GM23338 (cell line): ENCODE data around the gene YIPF3. TPM values are rescaled to one million over a fixed set of nuclear protein-coding genes. Genes with fewer than 3 reads are reported as not detected.
A peak's percentile ranks its signal among the peaks of the same experiment; 100 is the strongest.

Experiments
- ATAC-seq: fragments of 200-7000 bp; cut with Tn5 transposase; 3 replicates; pipeline ENCODE4 v1.9.1; 2020
- DNase-seq: peaks from one replicate; pipeline ENCODE4 v3.0.0-alpha.2; 2015; ENCODE audit warnings: low spot score
- H2AFZ ChIP-seq: fragments of 200-600 bp; sonication (generic); 2 replicates; pipeline ENCODE4 v1.8.0; 2016; ENCODE audit warnings: antibody characterized with exemption, mild to moderate bottlenecking, moderate library complexity
- H3F3A ChIP-seq: fragments of 200-600 bp; sonication (generic); replicated peaks from 2 replicates; pipeline ENCODE4 v1.8.0; 2017; ENCODE audit warnings: antibody characterized with exemption, mixed run types, low read depth
- H3K27ac ChIP-seq: fragments of 200-600 bp; sonication (generic); 2 replicates; pipeline ENCODE4 v1.6.1; 2016; ENCODE audit warnings: low read depth
- H3K27me3 ChIP-seq: fragments of 200-600 bp; sonication (generic); 2 replicates; pipeline ENCODE4 v1.8.0; 2016; ENCODE audit warnings: mild to moderate bottlenecking, mixed run types, moderate library complexity; ENCODE audit not compliant: insufficient read depth
- H3K36me3 ChIP-seq: fragments of 200-600 bp; sonication (generic); 2 replicates; pipeline ENCODE4 v1.8.0; 2016; ENCODE audit warnings: mild to moderate bottlenecking; ENCODE audit not compliant: insufficient read depth
- H3K4me1 ChIP-seq: fragments of 200-600 bp; sonication (generic); 2 replicates; pipeline ENCODE4 v1.8.0; 2016; ENCODE audit warnings: mild to moderate bottlenecking, moderate library complexity; ENCODE audit not compliant: insufficient read depth
- H3K4me2 ChIP-seq: fragments of 200-600 bp; sonication (generic); 2 replicates; pipeline ENCODE4 v1.7.1; 2017; ENCODE audit warnings: mixed run types
- H3K4me3 ChIP-seq: fragments of 200-600 bp; sonication (generic); 2 replicates; pipeline ENCODE4 v1.6.1; 2016; ENCODE audit warnings: mixed run types
- H3K79me2 ChIP-seq: fragments of 200-600 bp; sonication (generic); replicated peaks from 2 replicates; pipeline ENCODE4 v1.8.0; 2017; ENCODE audit warnings: mild to moderate bottlenecking; ENCODE audit not compliant: insufficient read depth
- H3K9me2 ChIP-seq: fragments of 200-600 bp; sonication (generic); 2 replicates; pipeline ENCODE4 v1.8.0; 2017; ENCODE audit not compliant: insufficient read depth
- H4K20me1 ChIP-seq: fragments of 200-600 bp; sonication (generic); replicated peaks from 2 replicates; pipeline ENCODE4 v1.8.0; 2017; ENCODE audit warnings: mild to moderate bottlenecking; ENCODE audit not compliant: insufficient read depth
- H3K27ac Mint-ChIP-seq: 2 replicates; pipeline ENCODE4 v1.8.0; 2020; ENCODE audit warnings: inconsistent platforms, mild to moderate bottlenecking, moderate library complexity, mixed read lengths
- H3K27me3 Mint-ChIP-seq: 3 replicates; pipeline ENCODE4 v1.8.0; 2022; ENCODE audit warnings: low read depth, mild to moderate bottlenecking, moderate library complexity, mixed read lengths, inconsistent platforms; ENCODE audit not compliant: insufficient read depth, poor library complexity
- H3K36me3 Mint-ChIP-seq: 3 replicates; pipeline ENCODE4 v1.8.0; 2021; ENCODE audit warnings: low read depth, mild to moderate bottlenecking, inconsistent platforms, moderate library complexity, mixed read lengths
- H3K4me1 Mint-ChIP-seq: 3 replicates; pipeline ENCODE4 v1.8.0; 2020; ENCODE audit warnings: mild to moderate bottlenecking, inconsistent platforms, mixed read lengths
- H3K4me3 Mint-ChIP-seq: 3 replicates; pipeline ENCODE4 v1.8.0; 2021; ENCODE audit warnings: moderate library complexity, mild to moderate bottlenecking, inconsistent platforms, mixed read lengths
- H3K9me3 Mint-ChIP-seq: 3 replicates; pipeline ENCODE4 v1.8.0; 2020; ENCODE audit warnings: moderate library complexity, mild to moderate bottlenecking, inconsistent platforms, mixed read lengths
- CREB1 ChIP-seq: fragments of 250-450 bp; sonication (Bioruptor Pico); IDR thresholded peaks from 2 replicates; pipeline ENCODE4 v1.5.0; 2020; ENCODE audit warnings: low read depth, mild to moderate bottlenecking, moderate library complexity
- ETS1 ChIP-seq: IDR thresholded peaks from 2 replicates; pipeline ENCODE4 v1.6.1; 2016; ENCODE audit warnings: antibody characterized with exemption
- EZH2 ChIP-seq: fragments of 200-600 bp; sonication (generic); IDR thresholded peaks from one replicate; pipeline ENCODE4 v1.8.0; 2017; ENCODE audit warnings: antibody characterized with exemption, mild to moderate bottlenecking, low read depth; ENCODE audit not compliant: unreplicated experiment
- JUNB ChIP-seq: IDR thresholded peaks from one replicate; pipeline ENCODE4 v1.6.1; 2016; ENCODE audit warnings: antibody characterized with exemption; ENCODE audit not compliant: unreplicated experiment
- NANOG ChIP-seq: IDR thresholded peaks from 2 replicates; pipeline ENCODE4 v1.6.1; 2016; ENCODE audit warnings: antibody characterized with exemption, borderline replicate concordance
- STAT1 ChIP-seq: IDR thresholded peaks from one replicate; pipeline ENCODE4 v1.6.1; 2016; ENCODE audit warnings: antibody characterized with exemption; ENCODE audit not compliant: unreplicated experiment
- ZNF114 ChIP-seq: fragments of 250-450 bp; sonication (Bioruptor Pico); IDR thresholded peaks from 2 replicates; pipeline ENCODE4 v1.5.0; 2020; ENCODE audit warnings: mild to moderate bottlenecking, moderate library complexity
- ZNF331 ChIP-seq: fragments of 250-450 bp; sonication (Bioruptor Pico); IDR thresholded peaks from 2 replicates; pipeline ENCODE4 v1.5.0; 2020; ENCODE audit warnings: low read depth, mild to moderate bottlenecking, moderate library complexity
- polyA plus RNA-seq: library from polyadenylated mRNA; unstranded; fragments of >200 nt; fragmentation: Nextera tagmentation; extraction: Ambion mirVana; gene quantifications from 2 replicates; pipeline ENCODE4 v1.2.1, GENCODE V29; 2016
- total RNA-seq: library from RNA; depleted of rRNA; stranded (reverse); fragments of >200 nt; shearing (Covaris generic); gene quantifications from 2 replicates; pipeline ENCODE4 v1.2.3, GENCODE V29; 2014
- TF ChIP-seq, protein P1 (sequence below): IDR thresholded peaks from one replicate; pipeline ENCODE4 v1.6.1; 2018; ENCODE audit warnings: antibody characterized with exemption; ENCODE audit not compliant: unreplicated experiment

YIPF3 gene
- total and polyA plus RNA-seq, 2 experiments from 2014 or later: 64.4 to 94.3 TPM

DNA sequence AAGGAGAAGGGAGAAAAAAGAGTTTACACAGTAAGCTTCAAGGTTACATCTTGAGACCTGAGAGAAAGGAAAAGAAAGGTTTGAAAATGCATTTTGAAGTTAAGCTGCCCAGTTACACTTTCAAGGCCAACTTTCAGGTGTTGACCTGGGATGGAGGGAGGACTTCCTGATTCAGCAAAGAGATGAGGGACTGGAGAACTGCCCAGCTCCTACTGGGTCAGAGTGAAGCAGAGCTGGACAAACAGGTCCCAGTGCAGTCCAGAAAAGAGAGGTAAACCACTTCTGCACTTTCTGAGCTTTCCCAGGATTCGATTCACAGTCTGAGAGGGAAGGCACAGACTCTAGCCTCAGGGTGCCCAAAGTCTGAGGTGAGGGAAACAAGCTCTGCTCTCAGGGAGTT is 45.3 kb downstream of the YIPF3 start:
- H3K27me3 ChIP-seq: no peaks in the 10 kb centered on the region
- no peak overlapping the region for H3K4me3 ChIP-seq
- H4K20me1 ChIP-seq: no peaks in the 10 kb centered on the region
- H2AFZ ChIP-seq: no peak overlapping the region
- DNase-seq: no peak
- Mint-ChIP-seq H3K36me3 (no peaks in the 10 kb centered on the region), H3K9me3 (no peaks in the 10 kb centered on the region), H3K4me3 (no peak overlapping the region), H3K27me3 (peaks cover 6% of the 10 kb centered on the region), H3K4me1 (peaks cover 5% of the 10 kb centered on the region), H3K27ac (no peak overlapping the region)
- no peak overlapping the region for H3K4me2 ChIP-seq
- H3K79me2 ChIP-seq: no peaks in the 10 kb centered on the region
- 0 out of 2 replicates have a peak, but pooled peaks cover under 1% of the 10 kb centered on the region for H3K4me1 ChIP-seq
- TF ChIP-seq ETS1: no peak
- no peak for TF ChIP-seq STAT1
- no peak for TF ChIP-seq CREB1 (CRISPR knock-in tag)
- no peaks in the 10 kb centered on the region for H3K9me2 ChIP-seq
- ATAC-seq: no peak
- H3K27ac ChIP-seq: no peak overlapping the region
- H3F3A ChIP-seq: no peaks in the 10 kb centered on the region
- no peaks in the 10 kb centered on the region for H3K36me3 ChIP-seq

DNA sequence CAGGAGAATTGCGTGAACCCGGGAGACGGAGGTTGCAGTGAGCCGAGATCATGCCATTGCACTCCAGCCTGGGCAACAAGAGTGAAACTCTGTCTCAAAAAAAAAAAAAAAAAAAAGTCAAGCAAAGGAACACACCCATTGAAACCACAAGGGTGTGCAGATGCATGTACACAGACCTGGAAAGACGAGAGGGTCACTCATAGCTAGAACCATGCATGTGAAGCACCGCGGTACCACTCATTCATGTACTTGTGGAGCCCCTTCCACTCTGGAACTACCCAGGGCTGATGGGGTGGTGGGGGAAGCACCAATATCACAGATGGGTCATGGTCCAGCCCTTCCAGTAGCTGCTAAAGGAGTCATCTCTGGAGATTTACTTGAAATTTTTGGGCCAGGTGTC is 46.8 kb downstream of the YIPF3 start:
- Histone ChIP-seq H3K9me2 (no peaks in the 10 kb centered on the region), H4K20me1 (no peaks in the 10 kb centered on the region), H3K27ac (no peak overlapping the region), H3K79me2 (no peaks in the 10 kb centered on the region), H2AFZ (peak overlapping the region; percentile 97), H3K4me1 (no peaks in the 10 kb centered on the region), H3K36me3 (no peaks in the 10 kb centered on the region), H3F3A (no peaks in the 10 kb centered on the region), H3K4me2 (no peak overlapping the region), H3K27me3 (no peaks in the 10 kb centered on the region), H3K4me3 (no peak overlapping the region)
- no peak for DNase-seq
- Mint-ChIP-seq H3K36me3 (no peaks in the 10 kb centered on the region), H3K27me3 (peaks cover 5% of the 10 kb centered on the region), H3K27ac (no peak overlapping the region), H3K9me3 (no peaks in the 10 kb centered on the region), H3K4me1 (peaks cover 5% of the 10 kb centered on the region), H3K4me3 (no peak overlapping the region)
- TF ChIP-seq, protein P1, sequence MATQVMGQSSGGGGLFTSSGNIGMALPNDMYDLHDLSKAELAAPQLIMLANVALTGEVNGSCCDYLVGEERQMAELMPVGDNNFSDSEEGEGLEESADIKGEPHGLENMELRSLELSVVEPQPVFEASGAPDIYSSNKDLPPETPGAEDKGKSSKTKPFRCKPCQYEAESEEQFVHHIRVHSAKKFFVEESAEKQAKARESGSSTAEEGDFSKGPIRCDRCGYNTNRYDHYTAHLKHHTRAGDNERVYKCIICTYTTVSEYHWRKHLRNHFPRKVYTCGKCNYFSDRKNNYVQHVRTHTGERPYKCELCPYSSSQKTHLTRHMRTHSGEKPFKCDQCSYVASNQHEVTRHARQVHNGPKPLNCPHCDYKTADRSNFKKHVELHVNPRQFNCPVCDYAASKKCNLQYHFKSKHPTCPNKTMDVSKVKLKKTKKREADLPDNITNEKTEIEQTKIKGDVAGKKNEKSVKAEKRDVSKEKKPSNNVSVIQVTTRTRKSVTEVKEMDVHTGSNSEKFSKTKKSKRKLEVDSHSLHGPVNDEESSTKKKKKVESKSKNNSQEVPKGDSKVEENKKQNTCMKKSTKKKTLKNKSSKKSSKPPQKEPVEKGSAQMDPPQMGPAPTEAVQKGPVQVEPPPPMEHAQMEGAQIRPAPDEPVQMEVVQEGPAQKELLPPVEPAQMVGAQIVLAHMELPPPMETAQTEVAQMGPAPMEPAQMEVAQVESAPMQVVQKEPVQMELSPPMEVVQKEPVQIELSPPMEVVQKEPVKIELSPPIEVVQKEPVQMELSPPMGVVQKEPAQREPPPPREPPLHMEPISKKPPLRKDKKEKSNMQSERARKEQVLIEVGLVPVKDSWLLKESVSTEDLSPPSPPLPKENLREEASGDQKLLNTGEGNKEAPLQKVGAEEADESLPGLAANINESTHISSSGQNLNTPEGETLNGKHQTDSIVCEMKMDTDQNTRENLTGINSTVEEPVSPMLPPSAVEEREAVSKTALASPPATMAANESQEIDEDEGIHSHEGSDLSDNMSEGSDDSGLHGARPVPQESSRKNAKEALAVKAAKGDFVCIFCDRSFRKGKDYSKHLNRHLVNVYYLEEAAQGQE: no peak
- TF ChIP-seq JUNB (no peak), ZNF331 (CRISPR knock-in tag) (no peak), CREB1 (CRISPR knock-in tag) (no peak), EZH2 (no peak), ZNF114 (CRISPR knock-in tag) (no peak), STAT1 (no peak), NANOG (no peak)
- ATAC-seq: no peak
